Parathyroid adenoma (tissue), 2 donors: ENCODE measurements around the gene CDCA5.

Source experiments
- H2AFZ ChIP-seq: fragments of 300-600 bp; sonication (generic); one replicate; pipeline ENCODE4 v1.7.0; 2017; ENCODE audit warnings: antibody characterized with exemption, mild to moderate bottlenecking
- H3K27ac ChIP-seq: fragments of 300-600 bp; sonication (generic); one replicate; pipeline ENCODE4 v1.7.0; 2017
- H3K27me3 ChIP-seq: fragments of 300-600 bp; sonication (generic); one replicate; pipeline ENCODE4 v1.7.0; 2017; ENCODE audit warnings: low read length; ENCODE audit not compliant: control insufficient read depth, insufficient read depth
- H3K36me3 ChIP-seq: fragments of 300-600 bp; sonication (generic); one replicate; pipeline ENCODE4 v1.7.0; 2017; ENCODE audit warnings: low read length; ENCODE audit not compliant: control insufficient read depth, insufficient read depth
- H3K4me1 ChIP-seq: fragments of 300-600 bp; sonication (generic); one replicate; pipeline ENCODE4 v1.7.0; 2017; ENCODE audit warnings: control low read depth
- H3K4me2 ChIP-seq: fragments of 300-600 bp; sonication (generic); one replicate; pipeline ENCODE4 v1.7.0; 2017; ENCODE audit warnings: low read length
- H3K4me3 ChIP-seq: fragments of 300-600 bp; sonication (generic); one replicate; pipeline ENCODE4 v1.7.0; 2017; ENCODE audit warnings: low read depth, low read length
- H3K79me2 ChIP-seq: fragments of 300-600 bp; sonication (generic); one replicate; pipeline ENCODE4 v1.7.0; 2017; ENCODE audit warnings: control low read depth
- H3K9ac ChIP-seq: fragments of 300-600 bp; sonication (generic); one replicate; pipeline ENCODE4 v1.7.0; 2017; ENCODE audit warnings: mild to moderate bottlenecking
- H3K9me3 ChIP-seq: fragments of 300-600 bp; sonication (generic); one replicate; pipeline ENCODE4 v1.7.0; 2017; ENCODE audit warnings: low read length; ENCODE audit not compliant: control insufficient read depth
- TF ChIP-seq, protein P1 (sequence below): fragments of 300-600 bp; sonication (generic); IDR thresholded peaks from one replicate; pipeline ENCODE4 v1.7.0; 2017; ENCODE audit warnings: antibody characterized with exemption, mild to moderate bottlenecking
- donor health status: primary hyperparathyroidism.

CDCA5 gene

DNA sequence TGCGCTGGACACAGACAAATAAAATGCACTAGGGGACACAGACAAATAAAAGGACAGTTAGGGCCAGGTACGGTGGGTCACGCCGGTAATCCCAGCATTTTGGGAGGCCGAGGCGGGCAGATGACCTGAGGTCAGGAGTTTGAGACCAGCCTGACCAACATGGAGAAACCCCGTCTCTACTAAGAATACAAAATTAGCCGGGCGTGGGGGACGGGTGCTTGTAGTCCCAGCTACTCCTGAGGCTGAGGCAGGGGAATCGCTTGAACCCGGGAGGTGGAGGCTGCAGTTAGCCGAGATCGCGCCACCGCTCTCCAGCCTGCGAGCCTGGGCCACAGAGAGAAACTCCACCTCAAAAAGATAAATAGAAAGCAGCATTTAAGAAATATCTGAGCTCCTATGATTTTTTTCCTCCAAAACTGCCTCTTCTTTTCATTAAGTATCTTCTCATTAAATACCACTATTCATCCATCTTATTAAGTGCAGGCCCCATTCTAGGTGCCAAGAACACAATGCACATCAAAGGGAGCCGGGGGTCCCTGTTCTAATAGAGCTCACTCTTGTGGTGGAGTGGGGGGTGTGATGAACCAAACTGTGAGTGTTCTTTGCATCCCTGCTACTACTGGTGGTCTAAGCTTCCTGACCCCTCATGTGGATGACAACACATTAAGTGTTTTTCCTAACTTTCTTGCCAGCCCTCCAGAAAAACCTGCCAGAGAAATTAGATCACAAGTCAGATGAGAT, 34.4 kb upstream of the CDCA5 start:
- TF ChIP-seq, protein P1, sequence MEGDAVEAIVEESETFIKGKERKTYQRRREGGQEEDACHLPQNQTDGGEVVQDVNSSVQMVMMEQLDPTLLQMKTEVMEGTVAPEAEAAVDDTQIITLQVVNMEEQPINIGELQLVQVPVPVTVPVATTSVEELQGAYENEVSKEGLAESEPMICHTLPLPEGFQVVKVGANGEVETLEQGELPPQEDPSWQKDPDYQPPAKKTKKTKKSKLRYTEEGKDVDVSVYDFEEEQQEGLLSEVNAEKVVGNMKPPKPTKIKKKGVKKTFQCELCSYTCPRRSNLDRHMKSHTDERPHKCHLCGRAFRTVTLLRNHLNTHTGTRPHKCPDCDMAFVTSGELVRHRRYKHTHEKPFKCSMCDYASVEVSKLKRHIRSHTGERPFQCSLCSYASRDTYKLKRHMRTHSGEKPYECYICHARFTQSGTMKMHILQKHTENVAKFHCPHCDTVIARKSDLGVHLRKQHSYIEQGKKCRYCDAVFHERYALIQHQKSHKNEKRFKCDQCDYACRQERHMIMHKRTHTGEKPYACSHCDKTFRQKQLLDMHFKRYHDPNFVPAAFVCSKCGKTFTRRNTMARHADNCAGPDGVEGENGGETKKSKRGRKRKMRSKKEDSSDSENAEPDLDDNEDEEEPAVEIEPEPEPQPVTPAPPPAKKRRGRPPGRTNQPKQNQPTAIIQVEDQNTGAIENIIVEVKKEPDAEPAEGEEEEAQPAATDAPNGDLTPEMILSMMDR: no peak
- H3K4me3 ChIP-seq: peak overlapping the region; percentile 75
- no peaks in the 10 kb centered on the region for H3K27me3 ChIP-seq
- H3K27ac ChIP-seq: peak overlapping the region; percentile 39
- peaks cover 11% of the 10 kb centered on the region for H3K79me2 ChIP-seq
- H3K4me2 ChIP-seq: no peak overlapping the region
- no peak overlapping the region for H3K9ac ChIP-seq
- H3K36me3 ChIP-seq: no peaks in the 10 kb centered on the region
- H3K9me3 ChIP-seq: no peaks in the 10 kb centered on the region
- peaks cover 8% of the 10 kb centered on the region for H3K4me1 ChIP-seq
- no peak overlapping the region for H2AFZ ChIP-seq

DNA sequence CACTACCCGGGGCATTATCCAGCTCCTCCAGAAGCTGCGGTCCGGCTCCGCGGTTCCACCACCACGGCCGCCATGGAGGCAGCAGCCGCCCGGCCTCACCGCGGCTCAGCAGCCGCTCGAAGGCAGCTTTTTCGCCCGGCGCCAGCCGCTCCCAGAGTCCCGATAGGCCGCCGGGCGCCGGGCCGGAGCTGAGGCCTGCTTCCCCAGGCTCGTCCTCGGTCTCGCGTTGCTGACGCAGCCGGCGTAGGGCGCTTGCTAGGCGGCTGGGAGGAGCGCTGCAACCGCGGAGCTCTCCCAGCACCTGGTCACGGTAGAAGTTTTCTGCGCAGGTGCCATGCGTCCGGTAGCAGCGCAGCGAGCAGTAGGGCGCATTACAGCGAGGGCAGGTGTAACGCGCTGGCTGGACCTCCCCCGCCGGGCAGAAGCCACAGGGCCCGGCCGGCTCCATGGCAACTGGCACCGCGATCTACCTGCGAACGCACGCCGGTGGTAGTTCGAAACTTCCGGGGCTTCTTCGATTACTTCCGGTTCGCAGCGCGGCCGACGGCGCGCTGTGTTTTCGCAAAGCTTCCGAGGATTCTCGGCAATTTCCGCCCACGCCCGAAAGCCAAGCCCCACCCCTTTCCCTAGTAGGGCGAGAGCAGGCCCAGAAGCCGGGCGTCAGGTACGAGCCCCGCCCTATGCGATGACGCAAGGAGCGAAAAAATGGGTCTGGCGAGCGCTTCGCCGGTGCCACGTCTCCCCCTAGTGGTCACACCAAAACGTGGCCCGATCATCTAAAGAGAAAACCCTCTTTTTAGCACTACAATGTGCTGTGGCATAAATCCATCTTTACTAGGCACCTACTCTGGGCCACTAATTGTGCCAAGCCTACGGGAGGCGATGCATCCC, 33.6 kb upstream of the CDCA5 start, which contains the start of gene ZNHIT2:
Gene ZNHIT2 (minus strand): TSS at position 496 of the 891 bp plus-strand sequence. CDS start 48 bp downstream, at position 448.
- peaks cover 11% of the 10 kb centered on the region for H3K79me2 ChIP-seq
- peak within 1 kb of the TSS; percentile 67 for H3K9ac ChIP-seq
- H3K9me3 ChIP-seq: no peaks in the 10 kb centered on the region
- H3K27ac ChIP-seq: peak within 1 kb of the TSS; percentile 90
- H3K27me3 ChIP-seq: no peaks in the 10 kb centered on the region
- H3K36me3 ChIP-seq: no peaks in the 10 kb centered on the region
- peak within 1 kb of the TSS; percentile 75 for H3K4me3 ChIP-seq
- peaks cover 8% of the 10 kb centered on the region for H3K4me1 ChIP-seq
- peak within 1 kb of the TSS; percentile 62 for H2AFZ ChIP-seq
- peak within 1 kb of the TSS; percentile 79 for H3K4me2 ChIP-seq
- TF ChIP-seq, protein P1: peak; percentile 89

DNA sequence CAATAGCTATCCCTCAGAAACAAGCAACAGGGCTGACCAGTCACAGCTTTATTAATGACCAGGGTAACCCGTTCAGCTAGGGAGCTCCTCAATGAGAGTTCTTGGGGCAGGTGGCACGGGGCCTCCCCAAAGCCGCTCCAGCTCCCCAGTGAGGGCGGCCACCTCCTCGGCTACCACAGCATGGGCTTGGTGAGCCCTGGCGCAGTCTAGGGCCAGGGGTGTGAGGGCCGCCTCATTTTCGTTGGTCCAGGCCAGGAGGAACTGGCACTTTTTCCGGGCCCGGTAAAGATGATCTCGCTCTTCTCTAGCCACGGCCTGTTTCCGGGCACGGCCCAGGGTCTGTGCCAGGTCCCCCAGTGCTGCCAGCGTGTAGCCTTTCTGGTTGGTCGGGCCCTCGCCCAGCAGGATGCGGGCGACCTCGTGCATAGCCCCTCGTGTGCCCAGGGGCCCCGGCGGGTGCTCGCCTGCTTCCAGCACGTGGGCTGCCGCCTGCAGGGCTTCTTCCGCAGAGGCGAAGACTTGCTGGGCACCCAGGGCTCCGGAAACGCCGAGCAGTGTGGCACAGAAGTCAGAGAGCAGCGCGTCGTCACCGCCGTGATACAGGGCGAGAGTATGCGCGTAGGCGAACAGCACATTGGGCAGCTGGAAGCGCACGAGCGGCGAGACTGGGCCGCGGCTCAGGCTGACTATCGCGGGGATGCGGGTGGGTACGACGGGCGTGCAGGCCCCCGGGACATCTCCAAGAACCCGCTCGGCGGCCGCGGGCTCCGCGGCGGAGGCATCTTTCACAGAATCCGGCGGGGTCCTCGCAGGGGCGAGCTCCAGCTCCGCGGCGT, 32.7 kb upstream of the CDCA5 start:
- H3K4me1 ChIP-seq: peaks cover 8% of the 10 kb centered on the region

DNA sequence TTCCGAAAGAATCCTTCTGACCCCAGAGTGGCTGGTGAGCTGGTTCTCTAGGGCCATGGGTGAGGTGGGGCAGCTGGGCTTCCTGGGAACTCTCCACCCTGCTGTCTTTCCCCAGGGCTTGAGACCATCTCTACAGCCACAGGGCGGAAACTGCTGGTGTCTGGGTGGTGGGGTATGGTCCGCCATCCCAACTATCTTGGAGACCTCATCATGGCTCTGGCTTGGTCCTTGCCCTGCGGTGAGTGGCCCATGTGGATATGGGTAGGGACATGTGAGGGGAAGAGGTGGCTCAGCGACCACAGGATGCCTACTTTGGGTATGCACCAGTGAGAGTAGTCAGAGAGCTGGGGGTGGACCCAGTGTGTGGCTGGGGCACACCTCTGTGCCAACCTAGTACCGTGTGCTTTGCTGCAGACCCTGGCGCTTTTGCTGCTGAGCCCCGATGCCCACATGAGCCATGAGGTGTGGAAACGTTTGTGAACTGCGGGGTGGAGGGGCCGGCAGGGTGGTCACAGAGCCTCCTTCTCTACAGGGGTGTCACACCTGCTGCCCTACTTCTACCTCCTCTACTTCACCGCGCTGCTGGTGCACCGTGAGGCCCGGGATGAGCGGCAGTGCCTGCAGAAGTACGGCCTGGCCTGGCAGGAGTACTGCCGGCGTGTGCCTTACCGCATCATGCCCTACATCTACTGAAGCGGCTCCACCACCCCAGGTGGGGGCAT, 31.7 kb upstream of the CDCA5 start:
- Histone ChIP-seq H3K9ac (no peak overlapping the region), H3K4me2 (peak overlapping the region; percentile 79), H3K36me3 (no peaks in the 10 kb centered on the region), H3K4me1 (peaks cover 5% of the 10 kb centered on the region), H3K9me3 (no peaks in the 10 kb centered on the region), H3K79me2 (peaks cover 2% of the 10 kb centered on the region), H3K4me3 (no peak overlapping the region), H2AFZ (no peak overlapping the region), H3K27me3 (no peaks in the 10 kb centered on the region), H3K27ac (no peak overlapping the region)
- TF ChIP-seq, protein P1: no peak

More for the DNA sequence above, 32.7 kb upstream of the CDCA5 start:
- Histone ChIP-seq H3K27me3 (no peaks in the 10 kb centered on the region), H3K36me3 (no peaks in the 10 kb centered on the region), H3K4me3 (peak overlapping the region; percentile 75), H3K79me2 (peaks cover 9% of the 10 kb centered on the region), H3K9ac (peak overlapping the region; percentile 67), H3K27ac (peak overlapping the region; percentile 90), H3K9me3 (no peaks in the 10 kb centered on the region), H3K4me2 (peak overlapping the region; percentile 79), H2AFZ (peak overlapping the region; percentile 62)
- TF ChIP-seq, protein P1: no peak
